NCI-H1417 treated with DMSO at 0.1 percent for 48 hours (cell line): ENCODE results near the gene GJD3.
"Not testable (repeated sequence)": the region's sequence is repeated elsewhere in the genome, so short reads cannot be mapped to it uniquely, and the experiment has no call there.

Experiments
- DNase-seq: peaks from one replicate; lab custom pipeline; 2025; lab: John Stamatoyannopoulos, UW

Gene GJD3, protein sequence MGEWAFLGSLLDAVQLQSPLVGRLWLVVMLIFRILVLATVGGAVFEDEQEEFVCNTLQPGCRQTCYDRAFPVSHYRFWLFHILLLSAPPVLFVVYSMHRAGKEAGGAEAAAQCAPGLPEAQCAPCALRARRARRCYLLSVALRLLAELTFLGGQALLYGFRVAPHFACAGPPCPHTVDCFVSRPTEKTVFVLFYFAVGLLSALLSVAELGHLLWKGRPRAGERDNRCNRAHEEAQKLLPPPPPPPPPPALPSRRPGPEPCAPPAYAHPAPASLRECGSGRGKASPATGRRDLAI

GRCh38 chr17:40364121-40364861, at the start of gene GJD3:
Gene GJD3, minus strand, starts transcription at chr17:40364737. Its CDS starts 922 bp downstream, at chr17:40363815.
- no peak for DNase-seq

DNA sequence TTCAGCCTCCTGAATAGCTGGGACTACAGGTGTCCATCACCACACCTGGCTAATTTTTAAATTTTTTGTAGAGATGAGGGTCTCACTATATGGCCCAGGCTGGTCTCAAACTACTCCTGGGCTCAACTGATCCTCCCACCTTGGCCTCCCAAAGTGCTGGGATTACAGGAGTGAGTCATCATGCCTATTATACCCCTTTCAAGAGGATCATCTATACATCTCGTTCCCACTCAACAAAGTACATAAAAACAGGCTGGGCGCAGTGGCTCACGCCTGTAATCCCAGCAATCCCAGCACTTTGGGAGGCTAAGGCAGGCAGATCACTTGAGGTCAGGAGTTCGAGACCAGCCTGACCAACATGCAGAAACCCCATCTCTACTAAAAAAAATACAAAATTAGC, 49.8 kb upstream of the GJD3 start:
- DNase-seq, result not testable (repeated sequence)

DNA sequence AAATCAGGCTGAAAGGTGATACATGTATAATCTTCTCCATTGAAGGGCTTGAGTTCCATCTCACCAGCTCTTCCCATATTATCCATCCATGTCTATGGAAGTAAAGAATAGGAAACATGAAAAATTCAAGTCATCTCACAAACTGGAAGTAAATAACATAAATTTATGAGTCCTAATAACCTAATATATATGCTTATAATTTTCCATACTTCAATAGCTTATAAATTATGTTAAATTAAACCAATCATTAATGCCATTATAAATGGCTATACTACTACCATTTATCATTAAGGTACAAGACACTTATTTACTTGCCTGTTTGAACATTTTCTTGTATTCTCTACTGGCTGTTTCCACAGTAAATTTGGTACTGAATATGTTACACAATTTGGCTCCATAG, 48.3 kb upstream of the GJD3 start:
- DNase-seq, result no peak

DNA sequence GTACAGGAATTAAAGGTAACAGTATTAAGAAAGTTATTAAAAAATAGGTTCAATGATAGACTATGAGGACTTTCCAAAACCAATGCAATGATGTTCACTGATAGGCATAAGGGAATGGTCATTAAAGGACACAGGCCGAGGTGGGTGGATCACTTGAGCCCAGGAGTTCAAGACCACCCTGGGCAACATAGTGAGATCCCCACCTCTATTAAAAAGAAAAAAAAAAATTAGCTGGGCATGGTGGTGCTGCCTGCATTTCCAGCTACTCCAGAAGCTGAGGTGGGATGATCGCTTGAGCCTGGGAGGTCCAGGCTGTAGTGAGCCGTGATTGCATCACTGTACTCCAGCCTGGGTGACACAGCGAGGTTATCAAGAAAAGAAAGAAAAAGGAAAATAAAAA, 47.3 kb upstream of the GJD3 start:
- DNase-seq, result no peak

- DNase-seq, result no peak
These were observed 45.5 kb upstream of the GJD3 start for GRCh38 chr17:40410082-40410481.

DNA sequence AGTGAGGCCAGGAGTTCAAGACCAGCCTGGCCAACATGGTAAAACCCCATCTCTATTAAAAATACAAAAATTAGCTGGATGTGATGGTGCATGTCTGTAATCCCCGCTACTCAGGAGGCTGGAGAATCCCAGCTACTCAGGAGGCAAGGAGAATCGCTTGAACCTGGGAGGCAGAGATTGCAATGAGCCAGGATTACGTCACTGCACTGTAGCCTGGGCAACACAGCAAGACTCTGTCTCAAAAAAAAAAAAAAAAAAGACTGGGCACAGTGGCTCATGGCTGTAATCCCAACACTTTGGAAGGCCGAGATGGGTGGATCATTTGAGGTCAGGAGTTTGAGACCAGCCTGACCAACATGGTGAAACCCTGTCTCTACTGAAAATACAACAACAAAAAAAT, 45.0 kb upstream of the GJD3 start:
- DNase-seq, result not testable (repeated sequence)

DNA sequence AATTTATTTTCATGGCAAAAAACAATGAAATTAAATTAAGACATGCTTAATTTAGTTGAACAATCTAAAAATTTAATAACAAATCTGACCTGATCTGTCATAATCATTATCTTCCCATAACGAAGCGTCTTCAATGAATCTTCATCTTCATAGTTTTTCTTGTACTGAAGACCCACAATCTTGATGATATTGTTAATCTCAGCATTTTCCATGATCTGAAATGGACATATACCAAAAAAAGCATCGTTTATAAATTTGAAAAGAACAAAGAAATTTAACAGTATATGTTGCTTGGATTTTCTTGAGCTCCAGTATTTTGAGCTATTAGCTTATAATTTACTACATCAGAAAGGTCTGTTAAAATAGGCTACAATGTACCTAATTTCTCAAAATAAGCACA, 42.9 kb upstream of the GJD3 start:
- no peak for DNase-seq

- DNase-seq, result no peak
These were observed 39.5 kb upstream of the GJD3 start for GRCh38 chr17:40404003-40404402.

DNA sequence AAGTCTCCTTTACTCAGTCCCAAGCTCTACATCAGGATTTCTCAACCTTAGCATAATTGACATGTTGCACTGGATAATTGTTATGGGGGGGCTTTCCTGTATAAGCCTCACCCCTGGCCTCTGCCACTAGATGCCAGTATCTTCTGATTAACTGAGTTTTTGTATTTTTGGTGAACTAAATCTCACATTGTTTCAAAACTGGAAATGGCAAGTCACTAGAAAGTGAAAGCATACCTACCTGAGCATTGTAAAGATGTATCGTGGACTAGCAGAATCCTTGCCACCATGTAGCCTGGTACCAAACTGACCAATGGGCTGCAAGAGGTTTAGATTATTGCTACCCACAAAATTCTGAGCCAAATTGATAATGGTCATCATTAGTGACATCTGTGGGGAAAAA, 38.1 kb upstream of the GJD3 start:
- DNase-seq, result no peak

DNA sequence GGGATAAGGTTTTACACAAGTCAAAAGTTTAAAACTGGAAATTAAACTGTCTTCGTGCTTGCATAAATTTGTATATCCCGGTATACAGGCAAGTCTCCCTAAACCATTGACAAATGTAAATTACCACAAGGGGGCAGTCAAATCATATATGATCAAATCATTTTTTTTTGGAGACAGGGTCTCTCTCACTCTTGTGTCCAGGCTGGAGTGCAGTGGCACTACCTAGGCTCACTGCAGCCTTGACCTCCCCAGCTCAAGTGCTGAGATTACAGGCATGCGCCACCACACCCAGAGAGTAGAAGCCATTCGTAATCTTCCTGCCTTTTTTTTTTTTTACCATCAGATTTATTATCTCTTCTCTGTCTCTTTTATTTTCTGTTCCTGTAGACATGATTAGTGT, 34.6 kb upstream of the GJD3 start:
- no peak for DNase-seq

DNA sequence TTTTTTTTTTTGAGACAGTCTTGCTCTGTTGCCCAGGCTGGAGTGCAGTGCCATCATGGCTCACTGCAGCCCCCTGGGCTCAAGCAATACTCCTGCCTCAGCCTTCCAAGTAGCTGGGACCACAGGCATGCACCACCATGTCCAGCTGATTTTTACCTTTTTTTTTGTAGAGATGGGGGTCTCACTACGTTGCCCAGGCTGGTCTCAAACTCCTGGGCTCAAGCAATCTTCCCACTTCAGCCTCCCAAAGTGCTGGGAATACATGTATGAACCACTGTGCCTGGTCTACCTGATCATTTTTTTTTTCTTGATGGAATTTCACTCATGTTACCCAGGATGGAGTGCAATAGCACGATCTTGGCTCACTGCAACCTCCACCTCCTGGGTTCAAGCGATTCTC, 22.0 kb upstream of the GJD3 start:
- not testable (repeated sequence) for DNase-seq

DNA sequence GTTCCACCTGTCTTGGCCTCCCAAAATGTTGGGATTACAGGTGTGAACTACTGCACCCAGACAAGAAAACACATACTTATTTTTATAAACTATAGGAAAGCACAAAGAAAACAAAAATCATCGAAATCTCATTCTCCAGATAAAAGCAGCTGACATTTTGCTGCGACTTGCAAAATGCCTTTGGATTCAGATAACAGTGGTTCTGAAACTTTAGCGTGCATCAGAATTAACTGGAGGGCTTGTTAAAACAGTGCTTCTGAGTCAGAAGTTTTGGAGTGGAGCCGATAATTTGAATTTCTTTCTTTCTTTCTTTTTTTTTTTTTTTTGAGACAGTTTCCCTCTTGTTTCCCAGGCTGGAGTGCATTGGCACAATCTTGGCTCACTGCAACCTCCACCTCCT, 17.7 kb upstream of the GJD3 start:
- DNase-seq, result no peak

DNA sequence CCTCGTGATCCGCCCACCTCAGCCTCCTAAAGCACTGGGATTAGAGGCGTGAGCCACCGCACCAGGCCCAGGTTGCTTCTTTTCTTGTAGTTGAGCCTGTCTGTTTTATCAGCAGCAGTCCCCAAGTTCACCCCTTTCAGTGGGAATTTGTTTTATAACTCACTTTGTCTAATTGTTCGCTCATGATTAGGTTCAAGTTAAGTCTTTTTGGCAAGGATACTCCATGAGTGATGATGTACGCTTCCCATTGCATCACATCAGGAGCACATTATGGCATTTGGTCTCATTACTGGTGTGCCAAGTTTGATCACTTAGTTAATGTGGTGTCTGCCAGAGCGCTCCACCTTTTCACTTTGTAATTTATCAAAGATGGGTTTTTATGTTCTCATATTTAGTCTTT, 14.4 kb upstream of the GJD3 start:
- no peak for DNase-seq

- DNase-seq, result no peak
These were observed 13.3 kb upstream of the GJD3 start for GRCh38 chr17:40377832-40378231.

DNA sequence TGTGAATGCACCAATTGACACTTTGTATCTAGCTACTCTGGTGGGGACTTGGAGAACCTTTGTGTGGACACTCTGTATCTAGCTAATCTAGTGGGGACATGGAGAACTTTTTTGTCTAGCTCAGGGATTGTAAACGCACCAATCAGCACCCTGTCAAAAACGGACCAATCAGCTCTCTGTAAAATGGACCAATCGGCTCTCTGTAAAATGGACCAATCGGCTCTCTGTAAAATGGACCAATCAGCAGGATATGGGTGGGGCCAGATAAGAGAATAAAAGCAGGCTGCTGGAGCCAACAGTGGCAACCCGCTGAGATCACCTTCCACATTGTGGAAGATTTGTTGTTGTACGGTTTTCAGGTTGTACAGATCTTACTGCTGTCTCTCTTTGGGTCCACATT, 12.0 kb upstream of the GJD3 start:
- not testable (repeated sequence) for DNase-seq

DNA sequence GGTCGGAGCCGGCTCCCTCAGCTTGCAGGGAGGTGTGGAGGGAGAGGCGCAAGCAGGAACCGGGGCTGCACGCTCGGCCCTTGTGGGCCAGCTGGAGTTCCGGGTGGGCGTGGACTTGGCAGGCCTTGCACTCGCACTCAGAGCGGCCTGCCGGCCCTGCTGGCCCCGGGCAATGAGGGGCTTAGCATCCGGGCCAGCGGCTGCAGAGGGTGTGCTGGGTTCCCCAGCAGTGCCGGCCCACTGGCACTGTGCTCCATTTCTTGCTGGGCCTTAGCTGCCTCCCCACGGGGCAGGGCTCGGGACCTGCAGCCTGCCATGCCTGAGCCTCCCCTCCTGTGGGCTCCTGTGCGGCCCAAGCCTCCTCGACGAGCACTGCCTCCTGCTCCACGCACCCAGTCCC, 11.2 kb upstream of the GJD3 start:
- DNase-seq, result not testable (repeated sequence)

DNA sequence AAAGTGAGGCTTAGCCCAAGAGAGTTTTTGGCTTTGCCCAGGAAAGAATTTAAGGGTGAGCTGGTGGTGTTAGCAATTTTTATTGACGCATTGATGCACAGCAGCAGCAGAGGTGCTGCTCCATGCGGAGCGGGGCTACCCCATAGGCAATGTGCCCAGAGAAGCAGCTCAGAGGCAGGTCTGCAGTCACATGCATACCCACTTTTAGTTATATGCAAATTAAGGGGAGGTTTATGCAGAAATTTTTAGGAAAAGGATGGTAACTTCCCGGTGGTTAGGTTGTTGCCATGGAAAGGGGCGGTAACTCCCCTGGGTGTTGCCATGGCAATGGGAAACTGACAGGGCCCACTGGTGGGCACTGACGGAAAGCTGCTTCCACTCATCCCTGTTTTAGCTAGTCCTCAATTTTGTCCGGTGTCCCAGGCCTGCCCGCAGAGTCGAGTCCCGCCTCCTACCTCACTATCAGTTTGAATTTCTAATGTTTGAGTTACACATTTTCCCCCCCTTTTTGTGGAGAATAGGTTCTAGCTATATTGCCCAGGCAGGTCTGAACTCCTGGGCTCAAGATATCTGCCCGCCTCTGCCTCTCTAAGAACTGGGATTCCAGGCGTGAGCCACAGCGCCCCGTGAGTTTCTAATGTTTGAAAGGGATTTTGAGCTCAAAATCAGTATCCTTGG, 10.4 kb upstream of the GJD3 start:
- no peak for DNase-seq

- no peak for DNase-seq
These were observed 9.5 kb upstream of the GJD3 start for GRCh38 chr17:40373999-40374398.

- no peak for DNase-seq
These were observed 8.8 kb upstream of the GJD3 start for GRCh38 chr17:40373324-40373723.

DNA sequence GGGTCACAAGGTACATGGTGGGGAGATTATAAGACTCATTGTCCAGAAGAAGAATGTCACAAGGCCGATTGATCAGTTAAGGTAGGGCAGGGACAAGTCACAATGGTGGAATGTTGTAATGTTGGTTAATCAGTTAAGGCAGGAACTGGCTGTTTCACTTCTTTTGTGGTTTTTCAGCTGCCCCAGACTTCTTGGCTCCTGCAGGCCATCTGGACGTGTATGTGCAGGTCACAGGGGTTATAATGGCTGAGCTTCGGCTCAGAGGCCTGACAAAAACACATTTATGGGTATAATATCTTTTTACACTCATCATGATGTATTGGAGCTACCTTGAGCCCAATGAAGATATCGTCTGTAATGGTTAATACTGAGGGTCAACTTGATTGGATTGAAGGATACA, 8.1 kb upstream of the GJD3 start:
- not testable (repeated sequence) for DNase-seq

DNA sequence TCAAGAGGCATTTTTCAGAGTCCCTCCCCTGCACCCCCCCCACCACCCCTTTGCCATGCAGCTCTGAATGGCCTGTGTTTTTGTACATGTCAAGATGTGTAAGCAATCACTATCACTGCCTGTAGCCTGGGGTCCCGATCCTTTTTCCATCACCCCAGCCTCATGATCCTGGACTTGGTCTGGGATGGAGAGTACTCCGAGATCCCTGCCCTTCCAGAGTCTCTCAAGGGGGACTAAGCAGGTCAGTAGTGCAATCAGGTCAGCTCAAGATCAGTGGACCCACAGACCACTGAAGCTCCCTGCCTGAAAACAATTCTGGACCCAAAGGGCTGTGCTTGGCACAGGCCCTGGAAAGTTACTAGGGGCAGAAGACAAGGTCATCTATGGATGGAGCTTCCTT, 7.5 kb upstream of the GJD3 start:
- DNase-seq, result no peak

- no peak for DNase-seq
These were observed 6.9 kb upstream of the GJD3 start for GRCh38 chr17:40371261-40371929.

DNA sequence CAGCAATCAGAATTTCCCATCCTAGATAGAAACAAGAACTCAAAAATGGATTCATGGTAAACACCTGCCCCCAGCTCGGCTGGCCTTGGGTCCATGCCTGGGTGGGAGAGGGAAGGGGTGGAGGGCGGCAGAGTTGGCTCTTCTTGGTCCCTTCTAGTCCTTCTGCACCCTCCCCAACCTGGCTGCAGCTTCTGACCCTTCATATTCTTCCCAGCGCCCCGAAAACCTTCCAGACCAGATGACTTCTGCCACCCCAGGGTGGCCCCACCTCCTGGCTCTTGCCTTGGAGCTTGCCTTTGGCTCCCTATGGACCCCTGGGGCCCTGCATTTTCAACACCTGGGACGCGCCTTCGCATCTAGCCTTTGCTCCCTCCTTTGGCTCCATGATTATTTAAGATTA, 5.4 kb upstream of the GJD3 start:
- DNase-seq, result no peak
